Amniotic epithelial cell (primary cell): ENCODE results near the gene ZNF143.
A peak's percentile ranks its signal among the peaks of the same experiment; 100 is the strongest.

Experiments
- DNase-seq: peaks from one replicate; pipeline ENCODE4 v3.0.0-alpha.2; 2010; ENCODE audit warnings: low read depth

ZNF143 gene

DNA sequence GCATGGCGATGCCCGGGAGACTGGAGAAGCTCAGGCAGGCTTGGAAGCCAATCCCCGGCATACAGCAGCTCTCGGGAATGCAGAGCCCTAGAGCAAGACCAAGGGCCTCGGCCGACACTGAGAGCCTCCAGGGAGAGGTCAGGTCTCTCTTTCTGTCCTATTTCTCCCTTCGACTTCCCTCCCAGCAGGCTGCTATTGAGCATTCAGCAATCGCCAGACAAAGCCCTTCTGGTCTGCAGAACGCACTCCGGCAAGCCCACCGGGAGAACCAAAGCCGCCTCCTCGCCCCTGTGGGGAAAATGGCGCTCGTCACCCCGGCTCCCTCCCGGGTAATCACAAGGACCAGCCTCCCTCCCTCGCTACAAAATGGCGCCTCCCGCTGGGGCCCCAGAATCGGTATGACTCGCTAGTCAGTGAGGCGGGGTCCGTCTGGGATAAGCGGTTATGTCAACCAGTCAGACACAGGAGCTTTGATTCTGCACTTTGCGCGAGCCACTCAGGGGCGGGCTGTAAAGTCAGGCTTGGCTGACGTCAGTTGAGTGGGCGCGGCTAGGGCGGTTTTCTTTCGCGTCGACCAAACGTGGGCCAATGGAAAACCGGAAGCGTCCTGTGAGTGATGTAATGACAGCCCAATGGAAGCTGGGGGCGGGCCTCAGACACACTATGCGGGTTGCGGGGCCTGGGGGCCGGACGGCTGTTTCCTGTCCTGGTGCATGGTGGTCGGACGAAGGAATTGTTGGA is at the start of gene ZNF143:
TSS of gene ZNF143 (plus strand) at position 691 of the 741 bp plus-strand sequence. CDS start 10,297 bp downstream, outside the sequence.
- DNase-seq, result peak; percentile 100

GRCh38 chr11:9428706-9429105 is 32.1 kb upstream of the ZNF143 start:
- DNase-seq, result no peak

DNA sequence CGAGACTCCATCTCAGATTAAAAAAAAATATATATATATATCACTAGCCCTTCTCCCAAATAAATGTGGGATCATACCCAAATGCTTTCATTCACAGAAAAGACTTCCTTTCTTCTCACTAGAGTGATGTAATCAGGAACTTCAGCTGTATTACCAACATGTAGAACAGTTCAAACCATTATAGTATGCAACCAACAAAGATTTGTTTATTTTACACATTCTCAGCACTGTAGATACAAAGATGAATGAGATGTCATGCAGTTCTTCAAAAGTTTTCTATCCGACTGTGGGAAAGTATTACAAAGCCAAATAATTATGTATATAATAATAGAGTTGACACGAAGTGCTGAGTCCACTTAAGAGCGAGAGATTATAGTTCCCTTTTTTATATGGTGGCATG is 22.2 kb upstream of the ZNF143 start:
- DNase-seq, result no peak

DNA sequence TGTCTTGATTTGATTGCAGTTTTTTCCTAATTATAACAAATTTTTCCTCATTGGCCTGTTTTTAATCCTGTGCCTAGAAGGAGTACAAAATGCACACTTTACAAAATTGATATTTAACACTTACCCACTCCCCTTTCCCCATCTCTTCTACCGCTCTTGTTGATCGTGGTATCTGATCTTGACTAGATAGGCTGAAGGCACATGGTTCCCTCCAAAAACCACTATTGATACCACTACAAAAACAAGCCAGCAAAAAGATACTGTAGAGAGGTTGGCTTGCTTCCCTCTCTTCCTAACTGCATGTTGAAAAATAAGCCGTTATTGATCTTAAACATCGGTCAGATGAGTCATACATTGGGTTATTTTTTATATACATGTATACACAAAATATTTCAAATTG is 14.6 kb upstream of the ZNF143 start:
- DNase-seq, result no peak

GRCh38 chr11:9448576-9449352 is 12.0 kb upstream of the ZNF143 start:
- DNase-seq, result no peak

GRCh38 chr11:9452023-9452422 is 8.8 kb upstream of the ZNF143 start:
- DNase-seq, result peak; percentile 36

- no peak for DNase-seq
Observed at GRCh38 chr11:9455722-9456121, 5.1 kb upstream of the ZNF143 start.

GRCh38 chr11:9459667-9460321 is 1.0 kb upstream of the ZNF143 start:
- DNase-seq, result peak; percentile 61

GRCh38 chr11:9461063-9461759 is 399 bp downstream of the ZNF143 start:
- peak; percentile 82 for DNase-seq

DNA sequence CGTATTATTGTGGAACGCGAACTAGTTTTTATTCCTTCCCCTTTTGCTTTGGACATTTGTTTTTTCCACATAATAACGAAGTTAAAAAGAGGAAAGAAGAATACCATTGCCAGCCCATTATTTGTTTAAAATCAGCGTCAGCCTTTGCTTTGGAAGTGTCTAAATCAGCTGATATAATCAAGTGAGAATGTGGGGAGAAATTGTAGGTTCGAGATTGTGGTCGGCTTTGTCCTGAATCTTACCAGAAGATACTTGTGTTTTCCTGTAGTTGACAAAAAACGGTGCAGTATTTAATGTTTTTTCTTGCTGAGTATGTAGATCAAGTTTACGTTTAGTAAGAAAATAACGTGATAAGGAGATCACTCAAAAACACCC is 935 bp downstream of the ZNF143 start:
- DNase-seq, result peak; percentile 39

GRCh38 chr11:9462172-9462799 is 1.5 kb downstream of the ZNF143 start:
- DNase-seq, result peak; percentile 22

- peak; percentile 6 for DNase-seq
Observed at GRCh38 chr11:9462806-9463537, 2.2 kb downstream of the ZNF143 start.

DNA sequence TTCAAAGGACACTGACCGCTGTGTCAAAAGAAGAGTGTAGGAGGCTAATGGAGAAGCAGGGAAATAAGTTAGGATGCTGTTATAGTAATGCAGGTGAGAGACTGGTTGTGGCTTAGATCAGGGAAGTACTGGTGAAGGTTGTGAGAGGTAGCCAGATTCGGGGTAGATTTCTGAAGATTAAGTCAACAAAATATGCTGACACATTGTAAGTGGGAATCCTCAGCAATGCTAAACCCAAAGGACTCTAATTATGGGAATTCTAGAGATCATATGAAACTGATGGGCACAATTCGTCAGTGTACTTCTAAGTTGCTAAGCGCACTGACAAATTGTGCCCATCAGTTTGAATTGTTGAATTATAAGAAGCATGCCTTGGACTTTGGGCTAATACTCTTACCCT is 10.0 kb downstream of the ZNF143 start:
- DNase-seq, result no peak

DNA sequence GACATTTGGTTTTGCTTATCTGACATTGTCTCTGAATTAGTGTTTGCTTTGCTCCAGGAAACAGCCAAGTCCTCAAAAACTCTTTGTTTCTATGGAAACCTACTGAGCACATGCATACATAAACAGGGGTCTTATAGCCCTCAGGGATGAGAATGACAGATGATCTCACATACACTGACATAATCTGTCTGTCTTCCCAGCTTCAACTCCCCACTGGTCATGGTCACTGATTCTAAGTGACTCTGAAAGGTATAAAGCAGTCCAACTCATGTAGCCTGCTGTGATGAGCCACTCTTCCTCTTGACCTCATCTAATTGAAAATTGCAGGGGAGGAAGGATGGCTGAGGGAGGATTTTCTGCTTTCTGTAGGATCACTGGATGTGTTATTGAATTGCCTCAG is 12.6 kb downstream of the ZNF143 start:
- DNase-seq, result no peak

GRCh38 chr11:9479899-9480298 is 19.1 kb downstream of the ZNF143 start:
- DNase-seq, result no peak

DNA sequence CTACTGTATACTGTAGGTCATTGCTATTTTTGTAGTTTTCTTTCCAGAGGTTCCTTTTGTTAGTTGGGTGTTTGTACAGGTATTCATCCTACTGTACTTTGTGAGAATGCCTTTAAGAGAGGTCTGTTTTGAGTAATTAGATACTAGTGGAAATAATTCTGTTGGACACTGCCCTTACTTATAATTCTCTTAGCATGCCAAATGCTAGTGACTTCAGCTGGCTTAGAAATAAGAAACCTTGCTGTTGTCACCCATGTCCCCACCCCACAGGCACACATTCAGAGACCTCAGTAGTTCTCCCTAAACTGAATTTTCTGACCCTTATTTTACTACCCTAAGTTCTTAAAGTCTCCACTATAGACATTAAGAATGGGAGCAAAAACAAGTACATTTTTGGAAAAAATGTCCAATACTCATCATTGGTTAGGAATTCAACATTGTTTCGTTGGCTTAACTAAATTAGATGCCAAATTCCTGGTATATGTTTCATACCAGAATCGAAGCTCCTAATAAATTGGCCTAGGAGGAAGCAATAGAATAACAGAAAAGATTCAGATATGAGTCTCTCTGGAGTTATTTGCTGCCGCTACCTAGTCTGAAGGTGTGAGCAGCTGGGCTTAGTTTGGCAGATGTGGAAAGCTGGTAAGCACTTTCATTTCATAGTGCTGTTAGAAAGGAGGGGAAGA is 28.4 kb downstream of the ZNF143 start:
- peak; percentile 8 for DNase-seq

DNA sequence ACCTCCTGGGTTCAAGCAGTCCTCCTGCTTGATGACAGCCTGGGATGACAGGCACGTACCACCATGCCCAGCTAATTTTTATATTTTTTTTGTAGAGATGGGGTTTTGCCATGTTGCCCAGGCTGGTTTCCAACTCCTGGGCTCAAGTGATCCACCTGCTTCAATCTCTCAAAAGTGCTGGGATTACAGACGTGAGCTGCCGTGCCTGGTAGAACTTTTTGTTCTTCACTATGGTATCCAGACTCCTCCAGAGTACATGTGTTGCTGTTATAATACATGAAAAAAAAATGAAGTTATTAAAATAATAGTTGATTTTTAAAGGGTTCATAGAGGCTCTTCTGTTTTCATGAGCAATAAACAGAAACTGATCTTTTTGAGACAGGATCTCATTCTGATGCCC is 29.6 kb downstream of the ZNF143 start:
- no peak for DNase-seq

DNA sequence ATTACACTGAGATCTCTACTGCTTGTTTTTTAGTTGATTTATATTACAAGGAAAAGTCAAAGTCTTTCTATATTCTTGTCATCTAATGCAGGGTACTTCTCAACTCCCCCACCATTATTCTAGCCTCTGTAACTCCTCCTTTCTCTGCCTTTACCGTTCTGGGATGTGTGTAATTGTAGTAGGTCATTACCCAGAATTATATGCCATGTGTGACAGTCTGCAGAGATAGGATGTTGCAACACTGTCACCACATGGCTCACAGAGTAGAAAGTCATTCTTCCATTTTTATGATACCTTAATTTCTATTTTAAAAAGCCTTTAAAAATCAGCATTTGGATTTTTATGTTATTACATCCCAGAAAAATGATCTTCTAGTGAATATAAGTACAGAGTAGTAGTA is 32.7 kb downstream of the ZNF143 start:
- DNase-seq, result no peak

DNA sequence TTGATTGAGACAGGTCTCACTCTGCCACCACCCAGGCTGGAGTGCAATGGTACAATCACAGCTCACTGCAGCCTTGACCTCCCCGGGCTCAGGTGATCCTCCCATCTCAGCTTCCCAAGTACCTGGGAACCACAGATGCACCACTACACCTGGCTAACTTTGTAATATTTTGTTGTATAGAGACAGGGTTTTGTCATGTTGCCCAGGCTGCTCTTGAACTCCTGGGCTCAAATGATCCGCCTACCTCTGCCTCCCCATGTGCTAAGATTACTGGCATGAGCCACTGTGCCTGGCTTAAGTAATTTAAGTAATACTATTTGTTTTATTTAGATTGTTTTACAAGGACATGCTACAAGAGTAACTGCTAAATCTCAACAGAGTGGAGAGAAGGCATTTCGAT is 33.5 kb downstream of the ZNF143 start:
- no peak for DNase-seq

DNA sequence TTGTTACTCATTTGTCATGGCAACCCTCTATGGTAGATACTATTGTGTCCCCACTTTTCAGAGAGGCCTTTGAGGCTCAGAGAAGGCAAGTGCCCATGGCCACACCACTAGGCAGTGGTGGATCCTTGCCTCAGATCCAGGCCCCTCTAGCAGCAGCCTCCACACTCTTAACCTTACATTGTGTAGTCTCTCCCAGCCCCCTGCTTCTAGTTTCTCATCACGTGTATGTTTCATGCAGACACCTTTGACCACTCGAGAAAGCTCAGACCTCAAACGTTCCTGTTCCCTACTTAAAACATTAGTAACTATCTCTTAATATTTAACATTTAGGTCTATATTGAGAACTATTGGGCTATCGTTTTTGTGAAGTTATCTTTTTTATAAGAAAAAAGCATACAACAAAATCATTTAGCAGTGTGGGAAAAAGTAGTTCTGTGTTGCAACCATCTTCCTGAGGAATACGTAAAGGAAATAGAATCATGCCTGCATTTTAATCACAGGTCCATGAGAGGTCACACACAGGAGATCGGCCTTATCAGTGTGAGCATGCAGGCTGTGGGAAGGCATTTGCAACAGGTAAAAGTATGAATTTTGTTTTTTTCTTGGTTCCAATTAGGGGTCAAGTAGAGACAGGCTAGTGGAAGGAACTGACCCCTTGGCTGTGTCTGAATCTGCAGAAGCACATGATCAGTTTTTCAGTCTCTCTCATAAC is 35.1 kb downstream of the ZNF143 start:
- DNase-seq, result no peak
